ES-I3 (cell line): ENCODE measurements around the gene RPS16.

Experiments used
- H3K36me3 ChIP-seq: 2 replicates; pipeline ENCODE4 v1.6.1; 2013; ENCODE audit warnings: mild to moderate bottlenecking, low read length, control low read depth, moderate library complexity; ENCODE audit not compliant: insufficient read depth
- H3K4me1 ChIP-seq: 2 replicates; pipeline ENCODE4 v1.6.1; 2013; ENCODE audit warnings: mild to moderate bottlenecking, control low read depth, low read length; ENCODE audit not compliant: insufficient read depth
- H3K9ac ChIP-seq: 2 replicates; pipeline ENCODE4 v1.6.1; 2013; ENCODE audit warnings: low read depth, mild to moderate bottlenecking, low read length, moderate library complexity
- H3K9me3 ChIP-seq: 2 replicates; pipeline ENCODE4 v1.6.1; 2013; ENCODE audit warnings: mild to moderate bottlenecking, low read length, moderate library complexity; ENCODE audit not compliant: control insufficient read depth, insufficient read depth

The RPS16 gene

GRCh38 chr19:39384839-39385568 lies 50.7 kb downstream of the RPS16 start:
- H3K36me3 ChIP-seq, result peaks cover 9% of the 10 kb centered on the region
- peaks cover 7% of the 10 kb centered on the region; the same call in 1 of the 2 replicates for H3K4me1 ChIP-seq
- H3K9ac ChIP-seq, result no peak overlapping the region
- H3K9me3 ChIP-seq, result no peaks in the 10 kb centered on the region
